MM.1S (cell line): Measurements from ENCODE around the gene EML5.

Experiments
- DNase-seq: peaks from one replicate; pipeline ENCODE4 v3.0.0-alpha.2; 2015
- H2AFZ ChIP-seq: fragments of 300-600 bp; sonication (generic); 2 replicates; pipeline ENCODE4 v1.6.0; 2016; ENCODE audit warnings: antibody characterized with exemption, low read length
- H3F3A ChIP-seq: fragments of 300-600 bp; sonication (generic); 2 replicates; pipeline ENCODE4 v1.6.1; 2016; ENCODE audit warnings: mild to moderate bottlenecking, antibody characterized with exemption, low read length, moderate library complexity, mixed read lengths; ENCODE audit not compliant: insufficient read depth
- H3K27ac ChIP-seq: fragments of 300-600 bp; sonication (generic); 2 replicates; pipeline ENCODE4 v1.5.1; 2016; ENCODE audit warnings: mild to moderate bottlenecking, low read length
- H3K27me3 ChIP-seq: fragments of 300-600 bp; sonication (generic); replicated peaks from 2 replicates; pipeline ENCODE4 v1.6.0; 2016; ENCODE audit warnings: low read length; ENCODE audit not compliant: insufficient read depth
- H3K36me3 ChIP-seq: fragments of 300-600 bp; sonication (generic); replicated peaks from 2 replicates; pipeline ENCODE4 v1.6.1; 2016; ENCODE audit warnings: mild to moderate bottlenecking, low read length, mixed read lengths; ENCODE audit not compliant: insufficient read depth
- H3K4me1 ChIP-seq: fragments of 300-600 bp; sonication (generic); 2 replicates; pipeline ENCODE4 v1.6.1; 2016; ENCODE audit warnings: low read length, mixed read lengths
- H3K4me2 ChIP-seq: fragments of 300-600 bp; sonication (generic); 2 replicates; pipeline ENCODE4 v1.6.0; 2016; ENCODE audit warnings: low read depth, low read length
- H3K4me3 ChIP-seq: fragments of 300-600 bp; sonication (generic); 2 replicates; pipeline ENCODE4 v1.5.1; 2016; ENCODE audit warnings: low read length, mixed read lengths
- H3K79me2 ChIP-seq: fragments of 300-600 bp; sonication (generic); 2 replicates; pipeline ENCODE4 v1.6.1; 2016; ENCODE audit warnings: mixed run types, low read length, mixed read lengths
- H3K9ac ChIP-seq: fragments of 300-600 bp; sonication (generic); 2 replicates; pipeline ENCODE4 v1.6.1; 2016; ENCODE audit warnings: low read length, mixed read lengths
- H3K9me2 ChIP-seq: fragments of 300-600 bp; sonication (generic); replicated peaks from 2 replicates; pipeline ENCODE4 v1.6.1; 2016; ENCODE audit warnings: mild to moderate bottlenecking, low read length, mixed read lengths; ENCODE audit not compliant: insufficient read depth
- H3K9me3 ChIP-seq: fragments of 300-600 bp; sonication (generic); replicated peaks from 2 replicates; pipeline ENCODE4 v1.6.1; 2016; ENCODE audit warnings: mild to moderate bottlenecking, low read length, mixed read lengths; ENCODE audit not compliant: insufficient read depth
- H4K20me1 ChIP-seq: fragments of 300-600 bp; sonication (generic); 2 replicates; pipeline ENCODE4 v1.6.1; 2016; ENCODE audit warnings: mild to moderate bottlenecking, low read length, moderate library complexity, mixed read lengths; ENCODE audit not compliant: insufficient read depth
- EZH2 ChIP-seq: fragments of 300-600 bp; sonication (generic); optimal IDR thresholded peaks from 2 replicates; pipeline ENCODE3; 2017; ENCODE audit warnings: low read depth, mild to moderate bottlenecking, antibody characterized with exemption, low read length, mixed read lengths
- EZH2phosphoT487 ChIP-seq: fragments of 300-600 bp; sonication (generic); IDR thresholded peaks from 2 replicates; pipeline ENCODE4 v1.6.1; 2018; ENCODE audit warnings: antibody characterized with exemption, low read length
- TF ChIP-seq, protein P1 (sequence below): fragments of 300-600 bp; sonication (generic); IDR thresholded peaks from 2 replicates; pipeline ENCODE4 v1.5.1; 2016; ENCODE audit warnings: antibody characterized with exemption, low read length, mixed read lengths

Gene EML5

DNA sequence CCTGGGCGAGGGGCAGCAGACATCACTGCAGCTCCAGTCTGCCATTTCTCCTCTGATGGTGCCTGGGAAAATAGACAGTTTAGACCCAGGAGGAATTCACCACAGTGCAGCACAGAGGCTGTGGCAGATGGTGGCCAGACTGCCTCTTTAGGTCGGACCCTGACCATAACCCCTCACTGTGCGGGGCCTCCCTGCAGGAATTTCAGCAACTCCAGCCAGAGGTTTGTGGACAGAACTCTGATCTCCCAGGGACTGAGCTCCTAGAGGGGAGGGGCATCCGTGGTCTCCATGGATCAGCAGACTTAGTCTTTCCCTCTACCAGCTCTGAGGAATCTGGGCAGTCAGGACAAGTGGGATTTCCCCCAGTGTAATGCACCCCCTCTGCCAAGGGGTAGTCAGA lies 123.4 kb downstream of the EML5 start:
- Histone ChIP-seq H3K36me3 (no peaks in the 10 kb centered on the region), H3K27me3 (no peaks in the 10 kb centered on the region), H3K4me1 (no peaks in the 10 kb centered on the region), H3K9me3 (no peaks in the 10 kb centered on the region), H3K79me2 (no peaks in the 10 kb centered on the region), H3K9me2 (no peaks in the 10 kb centered on the region), H3K4me2 (no peak overlapping the region), H3K27ac (no peak overlapping the region), H3F3A (no peaks in the 10 kb centered on the region), H3K4me3 (no peak overlapping the region), H2AFZ (no peak overlapping the region), H3K9ac (no peak overlapping the region), H4K20me1 (no peaks in the 10 kb centered on the region)
- TF ChIP-seq, protein P1, sequence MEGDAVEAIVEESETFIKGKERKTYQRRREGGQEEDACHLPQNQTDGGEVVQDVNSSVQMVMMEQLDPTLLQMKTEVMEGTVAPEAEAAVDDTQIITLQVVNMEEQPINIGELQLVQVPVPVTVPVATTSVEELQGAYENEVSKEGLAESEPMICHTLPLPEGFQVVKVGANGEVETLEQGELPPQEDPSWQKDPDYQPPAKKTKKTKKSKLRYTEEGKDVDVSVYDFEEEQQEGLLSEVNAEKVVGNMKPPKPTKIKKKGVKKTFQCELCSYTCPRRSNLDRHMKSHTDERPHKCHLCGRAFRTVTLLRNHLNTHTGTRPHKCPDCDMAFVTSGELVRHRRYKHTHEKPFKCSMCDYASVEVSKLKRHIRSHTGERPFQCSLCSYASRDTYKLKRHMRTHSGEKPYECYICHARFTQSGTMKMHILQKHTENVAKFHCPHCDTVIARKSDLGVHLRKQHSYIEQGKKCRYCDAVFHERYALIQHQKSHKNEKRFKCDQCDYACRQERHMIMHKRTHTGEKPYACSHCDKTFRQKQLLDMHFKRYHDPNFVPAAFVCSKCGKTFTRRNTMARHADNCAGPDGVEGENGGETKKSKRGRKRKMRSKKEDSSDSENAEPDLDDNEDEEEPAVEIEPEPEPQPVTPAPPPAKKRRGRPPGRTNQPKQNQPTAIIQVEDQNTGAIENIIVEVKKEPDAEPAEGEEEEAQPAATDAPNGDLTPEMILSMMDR: no peak
- no peak for TF ChIP-seq EZH2phosphoT487
- no peak for TF ChIP-seq EZH2
- no peak for DNase-seq

DNA sequence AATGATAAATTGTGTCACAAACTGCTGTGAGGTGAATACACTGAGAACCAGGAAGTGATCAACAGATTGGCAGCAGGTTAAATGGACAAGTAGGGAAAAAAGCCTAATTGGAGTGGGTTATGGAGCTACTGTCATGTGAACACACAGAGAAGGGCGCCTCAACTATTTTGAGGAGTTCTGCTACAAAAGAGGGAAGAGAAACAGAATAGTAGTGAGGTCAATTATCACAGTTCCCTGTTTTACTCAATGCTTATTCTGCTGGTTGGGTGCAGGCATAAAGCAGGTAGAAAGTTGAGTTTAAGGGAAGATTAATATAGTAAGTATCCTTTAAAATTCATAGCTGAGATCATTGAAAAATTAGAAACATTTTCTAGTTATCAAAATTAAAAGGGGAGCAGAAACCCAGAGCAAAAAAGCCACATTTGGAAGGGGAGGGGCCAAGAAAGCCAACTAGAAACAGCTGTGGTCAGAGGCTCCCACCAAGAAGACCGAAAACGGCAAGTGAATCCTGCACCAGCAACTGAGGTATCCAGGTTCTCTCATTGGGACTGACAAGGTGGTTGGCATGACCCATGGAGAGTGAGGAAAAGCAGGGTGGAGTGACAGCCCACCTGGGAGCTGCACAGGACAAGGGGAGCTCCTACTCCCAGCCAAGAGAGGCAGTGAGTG lies 124.2 kb downstream of the EML5 start:
- H3F3A ChIP-seq: no peaks in the 10 kb centered on the region
- no peaks in the 10 kb centered on the region for H3K27me3 ChIP-seq
- no peak overlapping the region for H3K9ac ChIP-seq
- H3K9me2 ChIP-seq: no peaks in the 10 kb centered on the region
- H3K4me2 ChIP-seq: no peak overlapping the region
- no peaks in the 10 kb centered on the region for H3K9me3 ChIP-seq
- no peak overlapping the region for H3K27ac ChIP-seq
- DNase-seq: no peak
- no peaks in the 10 kb centered on the region for H3K4me1 ChIP-seq
- no peaks in the 10 kb centered on the region for H4K20me1 ChIP-seq
- TF ChIP-seq EZH2: no peak
- TF ChIP-seq, protein P1: no peak
- TF ChIP-seq EZH2phosphoT487: no peak
- no peaks in the 10 kb centered on the region for H3K79me2 ChIP-seq
- no peak overlapping the region for H3K4me3 ChIP-seq
- H2AFZ ChIP-seq: no peak overlapping the region
- no peaks in the 10 kb centered on the region for H3K36me3 ChIP-seq

DNA sequence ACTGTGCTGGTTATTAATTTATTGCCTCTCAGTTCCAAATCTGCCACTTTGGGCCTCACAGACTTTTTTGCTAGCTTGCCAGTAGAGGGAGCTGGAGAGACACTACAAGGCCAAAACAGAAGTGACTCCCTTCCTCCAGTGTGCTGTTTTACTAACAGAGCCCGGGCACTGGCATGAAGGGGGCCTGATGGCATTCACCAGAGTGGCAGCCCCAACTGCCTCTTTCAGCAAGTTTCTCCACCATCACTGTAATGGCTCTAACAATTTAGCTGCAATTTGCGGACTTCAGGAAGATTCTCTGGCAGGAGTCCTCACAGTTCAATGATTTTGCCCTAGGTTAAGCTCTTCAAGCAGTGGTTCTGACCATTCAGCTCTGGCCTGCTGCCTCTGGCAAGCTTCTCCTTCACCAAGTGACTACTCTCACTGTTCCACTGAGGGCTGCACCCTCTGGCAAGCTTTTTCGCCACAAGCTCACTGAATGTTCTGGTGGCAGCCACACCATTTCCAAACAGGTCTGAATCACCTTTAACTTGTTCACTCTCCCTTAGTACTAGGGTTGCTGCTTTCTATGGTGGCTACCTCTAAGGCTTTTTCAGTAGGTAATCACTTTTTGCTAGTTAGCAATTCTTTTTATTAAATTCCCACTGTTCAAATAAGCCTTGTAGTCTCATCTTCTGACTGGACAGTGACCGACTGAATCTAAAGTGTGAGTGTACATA lies 125.0 kb downstream of the EML5 start:
- no peaks in the 10 kb centered on the region for H3K27me3 ChIP-seq
- TF ChIP-seq EZH2phosphoT487 (no peak), EZH2 (no peak)
- TF ChIP-seq, protein P1: peak; percentile 56
- H3K4me3 ChIP-seq: no peak overlapping the region
- H3K9me3 ChIP-seq: no peaks in the 10 kb centered on the region
- no peak overlapping the region for H2AFZ ChIP-seq
- H3K9ac ChIP-seq: no peak overlapping the region
- H3K9me2 ChIP-seq: no peaks in the 10 kb centered on the region
- DNase-seq: peak; percentile 52
- no peaks in the 10 kb centered on the region for H4K20me1 ChIP-seq
- no peak overlapping the region for H3K27ac ChIP-seq
- no peaks in the 10 kb centered on the region for H3K79me2 ChIP-seq
- H3K36me3 ChIP-seq: no peaks in the 10 kb centered on the region
- H3K4me1 ChIP-seq: no peaks in the 10 kb centered on the region
- H3F3A ChIP-seq: no peaks in the 10 kb centered on the region
- H3K4me2 ChIP-seq: no peak overlapping the region
